ENCODE measurements around the gene LYVE1. TPM values are rescaled to one million over a fixed set of nuclear protein-coding genes. Genes with fewer than 3 reads are reported as not detected.
"Not testable (repeated sequence)": the region's sequence is repeated elsewhere in the genome, so short reads cannot be mapped to it uniquely, and the experiment has no call there.

Gene LYVE1
- total RNA-seq, 1 experiment from 2014 or later, result not detected

GRCh38 chr11:10597877-10598351, 29.4 kb upstream of the LYVE1 start:
- in situ Hi-C loops (cut with HindIII; ENCODE audit: low sequenced_read_pairs), result no loop called here
- DNase-seq (ENCODE audit: low spot score), result no peak

GRCh38 chr11:10595840-10596239, 27.4 kb upstream of the LYVE1 start:
- in situ Hi-C loops (cut with HindIII; ENCODE audit: low sequenced_read_pairs); DNase-seq (ENCODE audit: low spot score): not testable (repeated sequence)

GRCh38 chr11:10594407-10594806, 25.9 kb upstream of the LYVE1 start:
- in situ Hi-C loops (cut with HindIII; ENCODE audit: low sequenced_read_pairs), result no loop called here
- DNase-seq (ENCODE audit: low spot score), result no peak

DNA sequence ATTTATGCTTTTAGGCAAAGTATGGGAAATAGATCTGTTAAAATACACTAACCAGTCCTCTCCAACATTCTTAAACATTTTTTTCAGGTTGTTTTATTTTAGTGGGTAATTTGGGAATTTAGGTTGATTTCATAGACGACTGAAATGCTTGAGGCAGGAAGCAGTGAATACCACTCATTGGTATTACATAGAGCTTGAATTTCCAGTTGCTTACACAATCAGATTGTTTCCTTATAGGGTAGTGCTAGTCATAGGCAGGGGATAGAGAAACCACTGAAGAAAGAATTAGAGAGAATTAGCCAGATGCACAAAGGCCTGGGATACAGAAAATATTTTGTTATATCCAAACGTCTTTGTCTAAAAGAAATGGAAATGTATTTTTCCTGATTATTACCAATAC, 23.9 kb upstream of the LYVE1 start:
- in situ Hi-C loops (cut with HindIII; ENCODE audit: low sequenced_read_pairs), result no loop called here
- no peak for DNase-seq (ENCODE audit: low spot score)

DNA sequence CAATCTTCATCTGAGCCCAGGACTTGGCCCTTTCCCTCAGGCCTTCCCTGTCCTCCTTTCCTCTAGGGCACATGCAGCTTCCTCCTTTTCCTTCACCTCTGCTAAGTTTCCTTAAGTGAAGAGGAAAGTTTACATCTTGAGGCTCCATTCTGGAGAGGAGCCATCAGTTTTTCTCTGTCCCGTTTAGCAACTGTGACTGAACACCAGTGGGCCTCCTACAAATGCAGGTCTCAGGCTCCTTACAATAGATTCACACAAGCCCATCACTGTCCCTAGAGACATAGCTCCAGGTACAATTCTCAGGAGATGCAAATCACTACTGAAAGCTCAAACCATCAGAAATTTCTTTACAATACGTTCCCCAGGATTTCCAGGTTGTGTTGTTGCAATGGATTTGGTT, 23.3 kb upstream of the LYVE1 start:
- DNase-seq (ENCODE audit: low spot score), result no peak
- in situ Hi-C loops (cut with HindIII; ENCODE audit: low sequenced_read_pairs), result no loop called here

DNA sequence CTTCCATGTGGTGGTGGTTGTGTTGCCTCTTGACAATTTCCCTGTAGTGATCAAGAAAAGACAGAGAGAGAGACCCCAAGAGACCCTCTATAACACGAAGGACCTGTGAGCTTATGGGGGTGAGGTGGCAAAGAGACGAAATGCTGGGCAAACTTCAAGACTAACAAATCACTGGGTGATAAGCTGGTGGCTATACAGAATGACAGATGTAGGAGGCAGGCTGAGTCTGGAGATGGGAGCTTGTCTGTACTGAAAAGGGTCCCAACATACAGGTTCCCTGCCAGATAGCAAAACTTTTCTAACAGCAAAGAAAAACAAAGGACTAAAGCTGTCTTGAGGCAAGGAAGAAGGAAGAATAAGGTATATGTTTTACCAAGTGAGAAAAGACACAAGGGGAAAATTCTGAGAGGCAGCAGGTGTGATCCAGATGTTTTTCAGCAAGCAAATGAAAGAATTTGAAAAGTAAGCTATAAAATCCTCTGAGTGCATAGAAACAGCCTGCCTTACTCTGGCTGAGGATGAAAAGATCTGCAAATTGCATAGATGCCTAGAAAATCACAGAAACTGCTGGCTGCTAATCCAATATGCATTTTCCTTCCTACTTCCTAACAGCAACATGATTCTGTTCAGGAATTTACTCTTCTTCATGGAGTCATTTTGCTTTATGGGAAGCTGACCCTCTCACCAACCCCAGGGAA, 21.9 kb upstream of the LYVE1 start:
- in situ Hi-C loops (cut with HindIII; ENCODE audit: low sequenced_read_pairs), result no loop called here
- DNase-seq (ENCODE audit: low spot score), result no peak

DNA sequence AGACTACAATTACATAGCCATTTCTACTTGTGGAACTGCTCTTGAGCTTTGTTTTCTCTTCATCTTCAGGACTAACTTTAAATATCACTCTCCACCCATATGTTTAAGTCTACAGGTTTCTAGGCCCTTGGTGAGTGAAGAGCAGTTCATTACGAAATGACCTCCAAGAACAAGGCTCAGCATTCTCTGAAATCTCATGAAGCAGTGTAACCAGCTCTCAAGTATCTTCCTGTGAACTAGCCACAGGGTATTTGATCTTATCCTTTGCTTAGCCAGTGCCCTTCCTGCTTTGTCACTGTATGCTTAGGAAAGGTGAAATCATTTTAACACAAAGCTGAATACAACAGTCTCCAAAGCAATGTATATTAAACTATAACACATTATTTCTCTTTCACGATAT, 20.4 kb upstream of the LYVE1 start:
- no peak for DNase-seq (ENCODE audit: low spot score)
- in situ Hi-C loops (cut with HindIII; ENCODE audit: low sequenced_read_pairs), result no loop called here

- in situ Hi-C loops (cut with HindIII; ENCODE audit: low sequenced_read_pairs), result no loop called here
Observed at GRCh38 chr11:10587995-10588394, 19.5 kb upstream of the LYVE1 start.

DNA sequence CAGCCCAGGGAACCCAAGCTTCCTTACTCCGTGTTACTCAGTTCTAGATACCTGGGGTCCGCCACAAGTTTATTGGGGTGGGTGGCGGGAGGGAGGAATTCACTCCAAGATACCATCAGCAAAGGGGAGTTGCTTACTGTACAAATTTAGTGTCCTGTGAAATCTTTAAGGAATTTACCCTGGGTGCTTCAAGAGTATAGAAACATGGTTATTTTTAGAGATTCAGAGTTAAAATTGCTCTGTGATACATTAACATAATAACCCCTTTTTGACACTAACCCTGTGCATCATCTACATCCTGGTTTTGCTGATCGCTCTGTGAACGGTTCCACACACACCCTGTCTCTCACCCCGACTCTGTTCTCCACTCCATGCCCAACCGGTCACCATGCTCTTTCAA, 18.9 kb upstream of the LYVE1 start:
- no peak for DNase-seq (ENCODE audit: low spot score)
- in situ Hi-C loops (cut with HindIII; ENCODE audit: low sequenced_read_pairs), result no loop called here

More at GRCh38 chr11:10587995-10588394, 19.5 kb upstream of the LYVE1 start:
- no peak for DNase-seq (ENCODE audit: low spot score)

DNA sequence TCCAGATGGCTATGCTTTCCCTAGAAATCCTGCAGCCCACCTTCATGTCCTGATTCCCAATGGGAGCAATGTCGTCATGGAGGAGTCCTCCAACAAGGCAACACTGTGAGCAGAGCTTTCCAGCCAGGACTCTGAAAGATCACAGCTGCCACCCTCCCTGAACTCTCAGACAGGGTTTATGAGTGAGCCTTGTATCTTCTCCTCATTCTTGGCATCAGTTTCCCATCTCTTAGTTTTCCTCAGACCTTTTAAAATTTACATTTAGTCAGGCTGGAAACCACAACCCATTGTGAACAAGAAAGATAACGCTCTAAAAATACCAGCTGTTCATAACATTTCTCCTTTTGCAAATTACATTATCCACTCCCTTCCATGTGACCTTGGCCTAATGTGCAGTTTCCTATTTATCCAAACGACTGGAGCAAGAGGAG, 15.6 kb upstream of the LYVE1 start:
- DNase-seq (ENCODE audit: low spot score), result no peak
- in situ Hi-C loops (cut with HindIII; ENCODE audit: low sequenced_read_pairs), result no loop called here

DNA sequence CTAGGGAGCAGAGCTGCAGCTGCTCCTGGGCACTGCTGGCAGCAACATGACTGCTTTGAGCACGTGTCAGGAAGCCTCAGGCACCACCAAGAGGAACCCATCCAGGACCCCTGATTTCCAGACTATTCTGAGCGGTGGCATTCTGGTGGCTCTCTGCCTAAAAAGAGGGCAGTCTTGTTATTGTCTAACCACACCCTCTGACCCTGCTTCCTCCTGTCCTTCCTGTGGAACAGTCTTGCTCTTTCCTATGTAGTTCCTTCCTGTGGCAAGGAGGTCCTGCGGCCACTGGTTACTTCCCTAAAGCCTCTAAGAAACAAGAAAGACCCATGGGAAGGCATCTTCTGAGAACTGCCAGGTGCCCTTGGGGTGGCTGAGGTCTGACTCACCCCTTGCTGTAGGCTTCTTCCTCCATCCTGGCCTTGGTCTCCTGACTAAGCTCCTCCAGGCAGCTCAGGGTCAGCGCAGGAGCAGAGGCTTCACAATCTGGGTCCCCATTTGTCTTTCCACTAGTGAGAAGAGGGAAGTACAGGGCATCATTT, 13.1 kb upstream of the LYVE1 start:
- no peak for DNase-seq (ENCODE audit: low spot score)
- in situ Hi-C loops (cut with HindIII; ENCODE audit: low sequenced_read_pairs), result no loop called here

DNA sequence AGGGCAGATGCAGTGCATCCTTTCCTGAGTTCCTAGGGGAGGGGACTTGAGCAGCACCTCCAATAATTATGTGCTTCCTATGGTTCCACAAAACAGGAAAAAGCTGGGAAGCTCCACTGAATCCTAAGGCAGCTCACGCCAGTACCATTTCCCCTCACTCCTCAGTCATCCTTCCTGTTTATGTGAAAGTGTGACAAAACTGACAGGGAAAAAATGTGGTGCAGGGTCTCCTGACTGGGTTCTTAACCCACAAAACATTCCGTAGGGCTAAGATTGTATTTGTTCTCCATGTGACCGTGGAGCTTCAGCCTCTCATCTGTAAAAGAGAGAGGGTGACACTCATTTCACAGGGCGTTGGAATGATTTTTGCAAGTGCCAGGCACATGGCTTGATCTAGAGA, 12.2 kb upstream of the LYVE1 start:
- in situ Hi-C loops (cut with HindIII; ENCODE audit: low sequenced_read_pairs), result no loop called here
- DNase-seq (ENCODE audit: low spot score), result no peak

DNA sequence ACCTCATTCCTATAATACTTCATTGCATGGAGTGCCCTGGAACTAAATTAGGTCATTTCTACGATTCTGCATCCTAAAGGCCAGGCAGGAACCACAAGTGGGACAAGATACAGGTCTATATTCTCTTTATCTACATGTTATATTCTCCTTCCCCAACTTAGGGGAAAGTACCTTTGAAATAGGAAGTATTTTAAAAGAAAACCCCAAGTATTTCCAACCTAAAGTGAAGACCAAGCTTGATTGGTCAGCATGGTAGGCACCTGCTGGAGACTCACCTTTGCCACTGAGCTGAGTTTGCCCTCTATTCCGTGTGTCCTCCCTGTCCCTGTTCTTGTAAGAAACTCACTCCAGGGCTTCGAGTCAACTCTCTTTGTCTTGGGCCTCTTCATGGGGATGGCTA, 11.2 kb upstream of the LYVE1 start:
- in situ Hi-C loops (cut with HindIII; ENCODE audit: low sequenced_read_pairs), result no loop called here
- no peak for DNase-seq (ENCODE audit: low spot score)

- in situ Hi-C loops (cut with HindIII; ENCODE audit: low sequenced_read_pairs), result no loop called here
- DNase-seq (ENCODE audit: low spot score), result no peak
Observed at GRCh38 chr11:10576035-10576398, 7.6 kb upstream of the LYVE1 start.

DNA sequence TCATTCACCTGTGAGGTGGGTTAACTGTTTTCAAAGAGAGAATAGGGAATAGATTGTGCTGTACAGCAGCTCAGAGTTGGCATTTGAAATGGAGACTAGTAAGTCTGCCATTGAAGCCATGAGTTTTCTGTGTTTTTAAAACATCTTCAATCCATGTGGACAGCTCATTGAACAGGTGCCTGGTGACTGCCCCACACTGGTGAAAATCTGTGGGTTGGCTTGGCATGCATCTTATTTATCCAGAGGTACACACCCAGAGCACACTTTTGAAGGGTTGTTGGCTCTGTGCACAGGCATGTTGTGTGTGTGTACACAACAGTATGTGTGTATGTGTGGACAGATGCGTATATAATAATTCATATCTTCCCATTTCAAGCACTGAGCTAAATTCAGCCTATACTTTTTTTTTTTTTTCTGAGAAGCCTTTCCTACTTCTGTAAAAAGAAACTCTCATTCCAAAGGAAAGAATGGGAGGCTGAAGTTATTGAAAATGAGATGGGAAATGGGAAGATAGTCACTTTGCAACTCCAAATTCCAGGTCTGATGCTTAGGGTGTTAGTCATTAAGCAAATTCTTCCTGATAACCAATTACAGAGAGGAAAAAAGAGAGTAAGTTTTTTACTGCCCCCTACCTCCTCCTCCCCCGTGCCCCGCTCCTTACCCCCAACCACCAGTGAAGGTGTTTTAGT, 7.0 kb upstream of the LYVE1 start:
- in situ Hi-C loops (cut with HindIII; ENCODE audit: low sequenced_read_pairs), result no loop called here
- no peak for DNase-seq (ENCODE audit: low spot score)

GRCh38 chr11:10573556-10573955, 5.1 kb upstream of the LYVE1 start:
- in situ Hi-C loops (cut with HindIII; ENCODE audit: low sequenced_read_pairs), result no loop called here

GRCh38 chr11:10573028-10573427, 4.6 kb upstream of the LYVE1 start:
- no peak for DNase-seq (ENCODE audit: low spot score)
- in situ Hi-C loops (cut with HindIII; ENCODE audit: low sequenced_read_pairs), result no loop called here

More at GRCh38 chr11:10573556-10573955, 5.1 kb upstream of the LYVE1 start:
- DNase-seq (ENCODE audit: low spot score), result no peak

GRCh38 chr11:10572533-10572932, 4.1 kb upstream of the LYVE1 start:
- in situ Hi-C loops (cut with HindIII; ENCODE audit: low sequenced_read_pairs), result no loop called here
- no peak for DNase-seq (ENCODE audit: low spot score)

GRCh38 chr11:10567446-10567845, 1.0 kb downstream of the LYVE1 start:
- DNase-seq (ENCODE audit: low spot score), result no peak
- in situ Hi-C loops (cut with HindIII; ENCODE audit: low sequenced_read_pairs), result no loop called here

GRCh38 chr11:10566257-10566957, 2.1 kb downstream of the LYVE1 start:
- in situ Hi-C loops (cut with HindIII; ENCODE audit: low sequenced_read_pairs), result no loop called here

More at GRCh38 chr11:10566257-10566957, 2.1 kb downstream of the LYVE1 start:
- DNase-seq (ENCODE audit: low spot score), result no peak
